Measurements from ENCODE around the gene HDAC4.

DNA sequence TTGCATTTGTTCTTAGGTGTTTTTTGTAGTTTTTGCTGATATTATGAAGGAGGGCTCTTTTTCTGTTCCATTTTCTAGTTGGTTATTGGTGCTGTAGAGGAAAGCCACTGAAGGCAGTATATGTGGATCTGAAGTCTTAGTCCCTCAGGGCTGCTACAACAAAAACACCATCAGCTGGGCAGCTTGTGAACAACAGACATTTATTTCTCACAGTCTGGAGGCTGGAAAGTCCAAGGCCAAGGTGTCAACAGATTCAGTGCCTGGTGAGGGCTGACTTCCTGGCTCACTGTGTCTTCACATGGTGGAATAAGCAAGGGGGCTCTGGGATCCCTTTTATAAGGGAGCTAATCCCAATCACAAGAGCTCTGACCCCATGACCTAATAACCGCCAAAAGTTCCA is 31.4 kb upstream of the HDAC4 start:
- TF ChIP-seq POLR2AphosphoS5 (IDR thresholded peaks at IDR 0.05; ENCODE audit: low read depth), result no peak
- TF ChIP-seq, protein P1, sequence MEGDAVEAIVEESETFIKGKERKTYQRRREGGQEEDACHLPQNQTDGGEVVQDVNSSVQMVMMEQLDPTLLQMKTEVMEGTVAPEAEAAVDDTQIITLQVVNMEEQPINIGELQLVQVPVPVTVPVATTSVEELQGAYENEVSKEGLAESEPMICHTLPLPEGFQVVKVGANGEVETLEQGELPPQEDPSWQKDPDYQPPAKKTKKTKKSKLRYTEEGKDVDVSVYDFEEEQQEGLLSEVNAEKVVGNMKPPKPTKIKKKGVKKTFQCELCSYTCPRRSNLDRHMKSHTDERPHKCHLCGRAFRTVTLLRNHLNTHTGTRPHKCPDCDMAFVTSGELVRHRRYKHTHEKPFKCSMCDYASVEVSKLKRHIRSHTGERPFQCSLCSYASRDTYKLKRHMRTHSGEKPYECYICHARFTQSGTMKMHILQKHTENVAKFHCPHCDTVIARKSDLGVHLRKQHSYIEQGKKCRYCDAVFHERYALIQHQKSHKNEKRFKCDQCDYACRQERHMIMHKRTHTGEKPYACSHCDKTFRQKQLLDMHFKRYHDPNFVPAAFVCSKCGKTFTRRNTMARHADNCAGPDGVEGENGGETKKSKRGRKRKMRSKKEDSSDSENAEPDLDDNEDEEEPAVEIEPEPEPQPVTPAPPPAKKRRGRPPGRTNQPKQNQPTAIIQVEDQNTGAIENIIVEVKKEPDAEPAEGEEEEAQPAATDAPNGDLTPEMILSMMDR (IDR thresholded peaks at IDR 0.05; ENCODE audit: insufficient read depth, low read length), result no peak
- TF ChIP-seq, protein P2, sequence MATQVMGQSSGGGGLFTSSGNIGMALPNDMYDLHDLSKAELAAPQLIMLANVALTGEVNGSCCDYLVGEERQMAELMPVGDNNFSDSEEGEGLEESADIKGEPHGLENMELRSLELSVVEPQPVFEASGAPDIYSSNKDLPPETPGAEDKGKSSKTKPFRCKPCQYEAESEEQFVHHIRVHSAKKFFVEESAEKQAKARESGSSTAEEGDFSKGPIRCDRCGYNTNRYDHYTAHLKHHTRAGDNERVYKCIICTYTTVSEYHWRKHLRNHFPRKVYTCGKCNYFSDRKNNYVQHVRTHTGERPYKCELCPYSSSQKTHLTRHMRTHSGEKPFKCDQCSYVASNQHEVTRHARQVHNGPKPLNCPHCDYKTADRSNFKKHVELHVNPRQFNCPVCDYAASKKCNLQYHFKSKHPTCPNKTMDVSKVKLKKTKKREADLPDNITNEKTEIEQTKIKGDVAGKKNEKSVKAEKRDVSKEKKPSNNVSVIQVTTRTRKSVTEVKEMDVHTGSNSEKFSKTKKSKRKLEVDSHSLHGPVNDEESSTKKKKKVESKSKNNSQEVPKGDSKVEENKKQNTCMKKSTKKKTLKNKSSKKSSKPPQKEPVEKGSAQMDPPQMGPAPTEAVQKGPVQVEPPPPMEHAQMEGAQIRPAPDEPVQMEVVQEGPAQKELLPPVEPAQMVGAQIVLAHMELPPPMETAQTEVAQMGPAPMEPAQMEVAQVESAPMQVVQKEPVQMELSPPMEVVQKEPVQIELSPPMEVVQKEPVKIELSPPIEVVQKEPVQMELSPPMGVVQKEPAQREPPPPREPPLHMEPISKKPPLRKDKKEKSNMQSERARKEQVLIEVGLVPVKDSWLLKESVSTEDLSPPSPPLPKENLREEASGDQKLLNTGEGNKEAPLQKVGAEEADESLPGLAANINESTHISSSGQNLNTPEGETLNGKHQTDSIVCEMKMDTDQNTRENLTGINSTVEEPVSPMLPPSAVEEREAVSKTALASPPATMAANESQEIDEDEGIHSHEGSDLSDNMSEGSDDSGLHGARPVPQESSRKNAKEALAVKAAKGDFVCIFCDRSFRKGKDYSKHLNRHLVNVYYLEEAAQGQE (IDR thresholded peaks at IDR 0.05; ENCODE audit: insufficient replicate concordance, low read depth), result no peak

Measured in HL-60 (cell line).